ENCODE measurements around the gene MFAP5. TPM values are rescaled to one million over a fixed set of nuclear protein-coding genes. Genes with fewer than 3 reads are reported as not detected.
A peak's percentile ranks its signal among the peaks of the same experiment; 100 is the strongest.

Gene MFAP5
- total RNA-seq, 2 donors from 2014 or later = 2.8 to 13.4 TPM

- no peaks in the 10 kb centered on the region for H3K4me1 ChIP-seq (replicated peaks)
- TF ChIP-seq, protein P1, sequence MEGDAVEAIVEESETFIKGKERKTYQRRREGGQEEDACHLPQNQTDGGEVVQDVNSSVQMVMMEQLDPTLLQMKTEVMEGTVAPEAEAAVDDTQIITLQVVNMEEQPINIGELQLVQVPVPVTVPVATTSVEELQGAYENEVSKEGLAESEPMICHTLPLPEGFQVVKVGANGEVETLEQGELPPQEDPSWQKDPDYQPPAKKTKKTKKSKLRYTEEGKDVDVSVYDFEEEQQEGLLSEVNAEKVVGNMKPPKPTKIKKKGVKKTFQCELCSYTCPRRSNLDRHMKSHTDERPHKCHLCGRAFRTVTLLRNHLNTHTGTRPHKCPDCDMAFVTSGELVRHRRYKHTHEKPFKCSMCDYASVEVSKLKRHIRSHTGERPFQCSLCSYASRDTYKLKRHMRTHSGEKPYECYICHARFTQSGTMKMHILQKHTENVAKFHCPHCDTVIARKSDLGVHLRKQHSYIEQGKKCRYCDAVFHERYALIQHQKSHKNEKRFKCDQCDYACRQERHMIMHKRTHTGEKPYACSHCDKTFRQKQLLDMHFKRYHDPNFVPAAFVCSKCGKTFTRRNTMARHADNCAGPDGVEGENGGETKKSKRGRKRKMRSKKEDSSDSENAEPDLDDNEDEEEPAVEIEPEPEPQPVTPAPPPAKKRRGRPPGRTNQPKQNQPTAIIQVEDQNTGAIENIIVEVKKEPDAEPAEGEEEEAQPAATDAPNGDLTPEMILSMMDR (IDR thresholded peaks at IDR 0.05) = no peak
- 92% methylated on average over 3 of the region's 3 CpGs for WGBS
- intact Hi-C loops (cut with DNase I) = no loop called here
- no peaks in the 10 kb centered on the region for H3K9me3 ChIP-seq
- H3K36me3 ChIP-seq = no peaks in the 10 kb centered on the region
- H3K4me3 ChIP-seq = no peak overlapping the region
- no peaks in the 10 kb centered on the region for H3K27me3 ChIP-seq (replicated peaks; ENCODE audit: insufficient read depth)
- no peak for DNase-seq (ENCODE audit: low spot score)
- no peak overlapping the region for H3K27ac ChIP-seq
Observed at GRCh38 chr12:8677362-8677761, 14.7 kb upstream of the MFAP5 start.

GRCh38 chr12:8676651-8677050 lies 14.0 kb upstream of the MFAP5 start:
- Histone ChIP-seq H3K4me3 (no peak overlapping the region), H3K27ac (no peak overlapping the region), H3K9me3 (no peaks in the 10 kb centered on the region), H3K4me1 (replicated peaks) (no peaks in the 10 kb centered on the region), H3K27me3 (replicated peaks; ENCODE audit: insufficient read depth) (no peaks in the 10 kb centered on the region), H3K36me3 (no peaks in the 10 kb centered on the region)
- TF ChIP-seq POLR2A (IDR thresholded peaks at IDR 0.05) (no peak), POLR2AphosphoS5 (IDR thresholded peaks at IDR 0.05) (no peak)
- TF ChIP-seq, protein P1 (IDR thresholded peaks at IDR 0.05) = no peak
- DNase-seq (ENCODE audit: low spot score) = no peak
- WGBS = 94% methylated on average over 4 of the region's 4 CpGs
- intact Hi-C loops (cut with DNase I) = no loop called here

DNA sequence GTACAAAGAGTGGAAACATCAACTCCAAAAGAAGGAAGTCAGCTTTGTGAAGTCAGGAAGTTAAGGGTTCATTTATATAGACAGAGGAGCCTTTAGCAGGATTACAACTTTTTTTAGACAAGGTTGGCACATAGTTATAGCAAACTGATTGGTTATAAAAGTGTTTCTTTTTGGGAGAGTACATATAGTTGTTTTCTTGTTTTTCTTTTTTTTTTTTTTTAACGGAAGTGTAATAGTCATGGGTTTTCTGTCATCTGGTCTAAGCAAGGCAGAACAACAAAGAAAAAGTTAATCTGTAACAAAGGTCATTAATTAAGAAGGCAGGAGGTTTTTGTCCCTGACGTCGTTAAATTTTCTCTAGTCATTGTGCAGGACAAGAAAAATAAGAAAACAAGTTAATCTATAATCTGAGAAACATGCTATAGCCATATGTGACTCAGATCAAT lies 13.0 kb upstream of the MFAP5 start:
- intact Hi-C loops (cut with DNase I) = no loop called here
- WGBS = 16% methylated on average over 3 of the region's 3 CpGs
- H3K27ac ChIP-seq = peak overlapping the region in 1 of 2 donors; percentile 17

DNA sequence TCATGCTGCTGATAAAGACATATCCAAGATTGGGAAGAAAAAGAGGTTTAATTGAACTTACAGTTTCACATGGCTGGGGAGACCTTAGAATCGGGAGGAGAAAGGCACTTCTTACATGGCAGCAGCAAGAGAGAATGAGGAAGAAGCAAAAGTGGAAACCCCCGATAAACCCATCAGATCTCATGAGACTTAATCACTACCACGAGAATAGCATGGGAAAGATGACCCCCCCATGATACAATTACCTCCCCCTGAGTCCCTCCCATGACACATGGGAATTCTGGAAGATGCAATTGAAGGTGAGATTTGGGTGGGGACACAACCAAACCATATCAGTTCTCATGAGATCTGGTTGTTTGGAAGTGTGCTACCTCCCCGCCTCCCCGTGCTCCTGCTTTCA lies 9.8 kb upstream of the MFAP5 start:
- DNase-seq (ENCODE audit: low spot score) = no peak
- Histone ChIP-seq H3K4me3 (no peak overlapping the region), H3K4me1 (replicated peaks) (no peaks in the 10 kb centered on the region), H3K27ac (no peak overlapping the region), H3K9me3 (no peaks in the 10 kb centered on the region), H3K27me3 (replicated peaks; ENCODE audit: insufficient read depth) (no peaks in the 10 kb centered on the region), H3K36me3 (no peaks in the 10 kb centered on the region)
- intact Hi-C loops (cut with DNase I) = no loop called here
- WGBS = 96% methylated on average over 5 of the region's 5 CpGs
- TF ChIP-seq POLR2A (IDR thresholded peaks at IDR 0.05) = no peak
- TF ChIP-seq, protein P1 (IDR thresholded peaks at IDR 0.05) = no peak
- TF ChIP-seq POLR2AphosphoS5 (IDR thresholded peaks at IDR 0.05) = no peak

More for the DNA sequence above, 13.0 kb upstream of the MFAP5 start:
- Histone ChIP-seq H3K36me3 (no peaks in the 10 kb centered on the region), H3K4me3 (no peak overlapping the region), H3K9me3 (no peaks in the 10 kb centered on the region), H3K4me1 (replicated peaks) (no peaks in the 10 kb centered on the region), H3K27me3 (replicated peaks; ENCODE audit: insufficient read depth) (no peaks in the 10 kb centered on the region)
- DNase-seq (ENCODE audit: low spot score) = no peak
- TF ChIP-seq POLR2A (IDR thresholded peaks at IDR 0.05) = no peak
- TF ChIP-seq POLR2AphosphoS5 (IDR thresholded peaks at IDR 0.05) = no peak
- TF ChIP-seq, protein P1 (IDR thresholded peaks at IDR 0.05) = no peak

- no peaks in the 10 kb centered on the region for H3K9me3 ChIP-seq
- no peak for DNase-seq (ENCODE audit: low spot score)
- TF ChIP-seq, protein P1 (IDR thresholded peaks at IDR 0.05) = no peak
- no peak for TF ChIP-seq POLR2A (IDR thresholded peaks at IDR 0.05)
- TF ChIP-seq POLR2AphosphoS5 (IDR thresholded peaks at IDR 0.05) = no peak
- H3K27ac ChIP-seq = no peak overlapping the region
- 59% methylated on average over 2 of the region's 2 CpGs for whole genome bisulfite sequencing
- no peaks in the 10 kb centered on the region for H3K36me3 ChIP-seq
- no peaks in the 10 kb centered on the region for H3K4me1 ChIP-seq (replicated peaks)
- no peaks in the 10 kb centered on the region for H3K27me3 ChIP-seq (replicated peaks; ENCODE audit: insufficient read depth)
- no peak overlapping the region for H3K4me3 ChIP-seq
- intact Hi-C loops (cut with DNase I) = no loop called here
Observed at GRCh38 chr12:8668441-8668840, 5.8 kb upstream of the MFAP5 start.
